AG04450 (cell line): Measurements from ENCODE around the gene TMEM109. TPM values are rescaled to one million over a fixed set of nuclear protein-coding genes. Genes with fewer than 3 reads are reported as not detected.

Experiments
- CTCF ChIA-PET: fragments of 300-600, 350-600 bp; formaldehyde crosslinking; extraction: SDS; loops from one replicate; lab custom pipeline; 2022; ENCODE audit warnings: antibody characterized with exemption, inconsistent platforms; lab: Charles Lee
- POLR2A ChIA-PET: fragments of 350-600 bp; formaldehyde crosslinking; extraction: SDS; loops from one replicate; lab custom pipeline; 2021; ENCODE audit warnings: antibody characterized with exemption, inconsistent platforms; lab: Yijun Ruan, JAX
- DNase-seq: peaks from one replicate; pipeline ENCODE4 v3.0.0-alpha.2; 2011; ENCODE audit warnings: low read depth, low spot score
- H3K27ac ChIP-seq: one replicate; pipeline ENCODE4 v1.5.1; 2012; ENCODE audit warnings: low read depth, low read length, control low read depth
- H3K27me3 ChIP-seq: one replicate; pipeline ENCODE4 v1.6.0; 2012; ENCODE audit warnings: low read length; ENCODE audit not compliant: control insufficient read depth, insufficient read depth
- H3K4me3 ChIP-seq: 2 replicates; pipeline ENCODE4 v1.5.1; 2011; ENCODE audit warnings: mild to moderate bottlenecking, low read depth, low read length, control low read depth
- H3K9me3 ChIP-seq: 2 replicates; pipeline ENCODE4 v1.5.1; 2012; ENCODE audit warnings: low read length; ENCODE audit not compliant: control insufficient read depth, insufficient read depth
- CTCF ChIP-seq: IDR thresholded peaks from 2 replicates; pipeline ENCODE4 v1.5.1; 2011; ENCODE audit warnings: low read depth, low read length, control low read depth, inconsistent platforms
- polyA plus RNA-seq: library from polyadenylated mRNA; depleted of rRNA; stranded (reverse); fragments of >200 nt; gene quantifications from 2 replicates; pipeline ENCODE4 v1.2.3, GENCODE V29; 2011

The TMEM109 gene
- polyA plus RNA-seq, 1 experiment: 36.2 TPM

- no peaks in the 10 kb centered on the region for H3K27me3 ChIP-seq
- ChIA-PET CTCF (no interaction called here), POLR2A (no interaction called here)
- H3K9me3 ChIP-seq: no peaks in the 10 kb centered on the region
- TF ChIP-seq CTCF: no peak
- no peak overlapping the region for H3K4me3 ChIP-seq
- H3K27ac ChIP-seq: no peak overlapping the region
- no peak for DNase-seq
Measured at GRCh38 chr11:60934790-60935605, 21.0 kb downstream of the TMEM109 start.

- ChIA-PET POLR2A (no interaction called here), CTCF (no interaction called here)
- no peak for DNase-seq
Measured at GRCh38 chr11:60935676-60936442, 21.9 kb downstream of the TMEM109 start.

GRCh38 chr11:60936467-60937143 is 22.6 kb downstream of the TMEM109 start:
- H3K9me3 ChIP-seq: no peaks in the 10 kb centered on the region
- H3K27ac ChIP-seq: no peak overlapping the region
- POLR2A ChIA-PET: no interaction called here
- DNase-seq: no peak
- no peak overlapping the region for H3K4me3 ChIP-seq
- CTCF ChIA-PET: no interaction called here
- TF ChIP-seq CTCF: no peak
- no peaks in the 10 kb centered on the region for H3K27me3 ChIP-seq

More at GRCh38 chr11:60935676-60936442, 21.9 kb downstream of the TMEM109 start:
- Histone ChIP-seq H3K4me3 (no peak overlapping the region), H3K27ac (no peak overlapping the region), H3K9me3 (no peaks in the 10 kb centered on the region), H3K27me3 (no peaks in the 10 kb centered on the region)
- no peak for TF ChIP-seq CTCF

DNA sequence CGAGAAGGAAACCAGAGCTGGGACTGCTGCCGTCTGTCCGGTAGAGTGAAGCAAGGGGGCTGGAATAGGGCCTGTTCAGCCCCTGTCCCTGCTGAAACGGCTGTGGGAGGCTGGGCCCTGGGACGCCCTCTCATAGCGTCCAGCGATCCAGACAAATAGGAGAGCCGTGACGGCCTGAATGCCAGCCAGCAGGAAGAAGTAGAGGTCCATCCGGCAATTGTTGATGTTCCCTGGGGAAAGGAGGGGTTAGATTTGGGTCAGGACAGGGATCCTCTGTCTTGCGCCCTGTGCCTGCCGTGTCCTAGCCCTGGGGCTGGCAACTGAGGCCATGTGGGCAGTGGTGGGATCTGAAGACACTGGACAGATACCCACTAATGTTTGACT is 23.2 kb downstream of the TMEM109 start:
- POLR2A ChIA-PET: no interaction called here
- no peak for TF ChIP-seq CTCF
- Histone ChIP-seq H3K27ac (no peak overlapping the region), H3K27me3 (peaks cover 2% of the 10 kb centered on the region), H3K4me3 (no peak overlapping the region), H3K9me3 (no peaks in the 10 kb centered on the region)
- CTCF ChIA-PET: no interaction called here
- no peak for DNase-seq
